Astrocyte of the spinal cord (primary cell): ENCODE data around the gene SRPX.

Source experiments
- DNase-seq: peaks from one replicate; pipeline ENCODE4 v3.0.0; 2011; ENCODE audit warnings: low read depth, low spot score
- H3K4me3 ChIP-seq: 2 replicates; pipeline ENCODE4 v1.5.1; 2011; ENCODE audit warnings: low read depth, mild to moderate bottlenecking, low read length, moderate library complexity
- in situ Hi-C: cut with HindIII; loops from 2 replicates; pipeline ENCODE4 v1.10.0; 2017; ENCODE audit warnings: low sequenced_read_pairs
- TF ChIP-seq, protein P1 (sequence below): IDR thresholded peaks from 2 replicates; pipeline ENCODE4 v1.5.1; 2012; ENCODE audit warnings: low read depth, mild to moderate bottlenecking, low read length, inconsistent platforms

Gene SRPX

GRCh38 chrX:38249965-38250364 lies 29.3 kb upstream of the SRPX start:
- TF ChIP-seq, protein P1, sequence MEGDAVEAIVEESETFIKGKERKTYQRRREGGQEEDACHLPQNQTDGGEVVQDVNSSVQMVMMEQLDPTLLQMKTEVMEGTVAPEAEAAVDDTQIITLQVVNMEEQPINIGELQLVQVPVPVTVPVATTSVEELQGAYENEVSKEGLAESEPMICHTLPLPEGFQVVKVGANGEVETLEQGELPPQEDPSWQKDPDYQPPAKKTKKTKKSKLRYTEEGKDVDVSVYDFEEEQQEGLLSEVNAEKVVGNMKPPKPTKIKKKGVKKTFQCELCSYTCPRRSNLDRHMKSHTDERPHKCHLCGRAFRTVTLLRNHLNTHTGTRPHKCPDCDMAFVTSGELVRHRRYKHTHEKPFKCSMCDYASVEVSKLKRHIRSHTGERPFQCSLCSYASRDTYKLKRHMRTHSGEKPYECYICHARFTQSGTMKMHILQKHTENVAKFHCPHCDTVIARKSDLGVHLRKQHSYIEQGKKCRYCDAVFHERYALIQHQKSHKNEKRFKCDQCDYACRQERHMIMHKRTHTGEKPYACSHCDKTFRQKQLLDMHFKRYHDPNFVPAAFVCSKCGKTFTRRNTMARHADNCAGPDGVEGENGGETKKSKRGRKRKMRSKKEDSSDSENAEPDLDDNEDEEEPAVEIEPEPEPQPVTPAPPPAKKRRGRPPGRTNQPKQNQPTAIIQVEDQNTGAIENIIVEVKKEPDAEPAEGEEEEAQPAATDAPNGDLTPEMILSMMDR: no peak
- in situ Hi-C loops: no loop called here
- peak; percentile 41 for DNase-seq
- no peak overlapping the region for H3K4me3 ChIP-seq

DNA sequence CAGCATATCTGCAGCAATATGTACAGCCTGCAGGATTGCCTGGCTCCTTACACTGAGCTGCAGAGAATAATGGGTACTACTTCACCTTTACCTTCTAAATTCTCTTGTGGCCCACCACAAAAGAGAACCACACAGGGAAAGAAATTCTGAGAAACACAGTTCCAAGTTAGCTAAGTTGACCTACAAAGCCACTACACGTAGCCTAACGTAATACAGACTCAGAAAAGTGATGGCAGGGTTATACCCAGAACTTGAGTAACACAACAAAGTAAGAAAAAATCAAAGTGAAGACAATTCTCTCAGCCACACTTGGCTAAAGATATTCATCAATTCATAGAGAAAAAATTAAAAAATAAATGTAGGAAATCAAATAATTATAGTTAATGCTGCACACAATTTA lies 26.4 kb upstream of the SRPX start:
- no peak for DNase-seq
- H3K4me3 ChIP-seq: no peak overlapping the region
- TF ChIP-seq, protein P1: no peak
- in situ Hi-C loops: no loop called here

DNA sequence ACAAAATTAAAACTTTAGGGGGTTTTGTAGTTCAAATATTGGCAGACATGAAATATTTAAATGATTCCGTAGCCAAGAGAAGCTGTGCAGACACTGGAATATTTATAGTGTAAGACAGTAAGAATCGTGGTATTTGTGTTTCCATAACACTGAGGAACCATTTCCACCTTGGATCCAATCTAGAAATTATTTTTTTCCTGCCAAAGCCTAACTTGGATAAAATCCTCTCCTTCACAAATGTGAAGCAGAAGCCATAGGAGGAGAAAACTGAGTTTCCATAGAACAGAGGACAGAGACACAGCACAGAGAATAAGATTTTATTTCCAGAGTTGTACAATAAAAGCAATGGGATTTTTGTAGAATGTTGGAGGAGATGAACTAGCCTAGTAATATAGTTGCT lies 19.9 kb upstream of the SRPX start:
- in situ Hi-C loops: no loop called here
- TF ChIP-seq, protein P1: no peak
- no peak for DNase-seq
- no peak overlapping the region for H3K4me3 ChIP-seq

DNA sequence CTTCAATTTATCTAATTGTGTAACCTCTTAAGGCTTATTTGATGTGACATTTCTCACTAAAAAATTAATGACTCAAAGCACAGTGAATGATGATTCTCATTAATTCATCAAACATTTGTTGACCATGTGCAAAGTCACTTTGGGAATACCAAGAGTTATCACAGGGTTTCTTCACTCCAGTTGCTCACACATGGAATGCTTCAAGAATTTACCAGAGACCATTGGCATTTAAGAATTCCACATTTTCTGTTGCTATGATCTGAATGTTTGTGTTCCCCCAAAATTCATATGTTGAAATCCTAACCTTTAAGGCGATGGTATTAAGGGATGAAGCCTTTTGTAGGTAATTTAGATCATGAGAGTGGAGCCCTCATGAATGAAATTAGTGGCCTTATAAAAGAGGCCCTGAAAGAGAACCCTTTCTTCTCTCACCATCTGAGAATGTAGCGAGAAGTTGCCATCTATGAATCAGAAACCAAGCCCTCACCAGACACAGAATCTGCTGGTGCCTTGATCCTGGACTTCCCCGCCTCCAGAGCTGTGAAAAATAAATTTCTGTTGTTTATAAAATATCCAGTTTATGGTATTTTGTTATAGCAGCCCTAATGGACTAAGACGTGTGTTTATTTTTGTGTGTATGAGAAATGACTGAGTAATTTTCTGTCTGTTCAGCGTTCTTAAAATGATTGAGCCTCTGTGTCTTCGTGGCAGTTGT lies 16.4 kb upstream of the SRPX start:
- no peak for DNase-seq
- H3K4me3 ChIP-seq: no peak overlapping the region
- in situ Hi-C loops: no loop called here
- TF ChIP-seq, protein P1: no peak

DNA sequence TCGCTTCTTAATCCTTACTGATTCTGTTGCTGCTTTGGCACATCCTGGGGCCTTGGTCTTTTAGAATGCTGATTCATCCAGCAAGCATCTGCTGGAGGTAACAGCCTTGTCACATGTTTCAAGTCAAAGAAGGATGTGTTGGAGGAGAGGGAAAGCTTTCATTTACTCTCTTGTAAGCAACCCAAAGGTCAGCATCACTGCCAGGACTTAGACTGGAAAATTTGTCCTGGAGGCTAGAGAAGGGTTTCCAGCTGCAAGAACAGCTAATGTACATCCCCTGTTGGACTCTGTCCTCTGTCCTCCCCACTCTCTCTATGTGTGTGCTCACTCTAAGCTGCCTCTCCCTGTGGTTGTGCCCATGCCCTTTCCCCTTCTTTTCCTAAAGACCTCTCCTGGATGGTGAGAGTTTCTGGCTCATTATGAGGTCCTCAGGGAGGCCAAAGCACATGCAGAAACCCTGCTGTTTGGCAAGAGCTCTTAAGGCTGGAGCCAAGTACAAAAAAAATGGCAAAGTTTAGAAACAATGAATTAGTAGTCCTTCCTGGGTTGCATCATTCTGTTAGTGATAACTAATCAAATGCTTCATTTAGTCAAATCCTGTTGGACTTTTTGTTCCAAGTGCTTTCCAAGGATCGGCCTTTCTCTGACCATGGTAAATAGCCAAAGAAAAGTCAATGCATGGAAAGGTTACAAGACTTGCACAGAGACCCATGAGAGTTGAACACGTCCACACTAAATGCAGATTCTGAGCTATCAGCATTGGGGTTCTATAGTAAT lies 13.4 kb upstream of the SRPX start:
- TF ChIP-seq, protein P1: no peak
- no peak overlapping the region for H3K4me3 ChIP-seq
- DNase-seq: peak; percentile 77
- in situ Hi-C loops: no loop called here

DNA sequence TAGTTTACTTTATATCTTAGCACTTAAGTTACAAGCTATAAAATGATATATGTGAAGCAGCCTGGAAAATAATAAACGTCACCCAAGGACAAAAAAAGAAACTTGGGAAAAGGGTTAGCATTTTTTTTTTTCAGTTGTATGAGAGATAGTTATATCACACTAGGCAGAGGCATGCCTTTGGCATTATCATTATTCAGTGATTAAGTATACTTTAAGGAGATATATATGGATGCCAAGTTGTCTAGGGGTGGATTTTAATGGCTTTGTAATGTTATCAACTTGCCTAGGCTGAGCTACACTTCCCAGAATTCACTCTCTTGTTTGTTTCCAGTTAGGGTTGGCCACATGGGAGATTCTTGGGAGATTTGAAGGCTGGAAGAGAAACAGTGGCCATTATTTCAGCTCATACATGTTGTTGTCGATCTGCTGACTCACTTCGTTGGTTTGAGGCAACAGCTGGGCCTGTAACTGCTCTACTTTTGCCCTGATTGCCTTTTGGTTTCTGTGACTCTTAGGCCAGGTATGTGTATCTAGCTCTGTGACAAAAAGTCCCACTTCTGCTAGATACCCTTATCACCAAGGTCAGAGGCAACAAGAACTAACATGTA lies 11.5 kb upstream of the SRPX start:
- in situ Hi-C loops: no loop called here
- H3K4me3 ChIP-seq: no peak overlapping the region
- DNase-seq: peak; percentile 61
- TF ChIP-seq, protein P1: no peak
